GM12864 (cell line): ENCODE results near the gene DUOXA2.

Source experiments
- DNase-seq: peaks from one replicate; pipeline ENCODE4 v3.0.0-alpha.2; 2011; ENCODE audit warnings: low read depth
- H3K4me3 ChIP-seq: 2 replicates; pipeline ENCODE4 v1.5.1; 2011; ENCODE audit warnings: mild to moderate bottlenecking, low read depth, low read length, control low read depth
- TF ChIP-seq, protein P1 (sequence below): IDR thresholded peaks from 2 replicates; pipeline ENCODE4 v1.5.1; 2011; ENCODE audit warnings: low read depth, mild to moderate bottlenecking, moderate library complexity, low read length, control low read depth, inconsistent platforms; ENCODE audit errors: missing control alignments

DUOXA2 gene

GRCh38 chr15:45116006-45116481 lies 1.9 kb downstream of the DUOXA2 start:
- TF ChIP-seq, protein P1, sequence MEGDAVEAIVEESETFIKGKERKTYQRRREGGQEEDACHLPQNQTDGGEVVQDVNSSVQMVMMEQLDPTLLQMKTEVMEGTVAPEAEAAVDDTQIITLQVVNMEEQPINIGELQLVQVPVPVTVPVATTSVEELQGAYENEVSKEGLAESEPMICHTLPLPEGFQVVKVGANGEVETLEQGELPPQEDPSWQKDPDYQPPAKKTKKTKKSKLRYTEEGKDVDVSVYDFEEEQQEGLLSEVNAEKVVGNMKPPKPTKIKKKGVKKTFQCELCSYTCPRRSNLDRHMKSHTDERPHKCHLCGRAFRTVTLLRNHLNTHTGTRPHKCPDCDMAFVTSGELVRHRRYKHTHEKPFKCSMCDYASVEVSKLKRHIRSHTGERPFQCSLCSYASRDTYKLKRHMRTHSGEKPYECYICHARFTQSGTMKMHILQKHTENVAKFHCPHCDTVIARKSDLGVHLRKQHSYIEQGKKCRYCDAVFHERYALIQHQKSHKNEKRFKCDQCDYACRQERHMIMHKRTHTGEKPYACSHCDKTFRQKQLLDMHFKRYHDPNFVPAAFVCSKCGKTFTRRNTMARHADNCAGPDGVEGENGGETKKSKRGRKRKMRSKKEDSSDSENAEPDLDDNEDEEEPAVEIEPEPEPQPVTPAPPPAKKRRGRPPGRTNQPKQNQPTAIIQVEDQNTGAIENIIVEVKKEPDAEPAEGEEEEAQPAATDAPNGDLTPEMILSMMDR: no peak
- no peak for DNase-seq
- H3K4me3 ChIP-seq: no peak overlapping the region

DNA sequence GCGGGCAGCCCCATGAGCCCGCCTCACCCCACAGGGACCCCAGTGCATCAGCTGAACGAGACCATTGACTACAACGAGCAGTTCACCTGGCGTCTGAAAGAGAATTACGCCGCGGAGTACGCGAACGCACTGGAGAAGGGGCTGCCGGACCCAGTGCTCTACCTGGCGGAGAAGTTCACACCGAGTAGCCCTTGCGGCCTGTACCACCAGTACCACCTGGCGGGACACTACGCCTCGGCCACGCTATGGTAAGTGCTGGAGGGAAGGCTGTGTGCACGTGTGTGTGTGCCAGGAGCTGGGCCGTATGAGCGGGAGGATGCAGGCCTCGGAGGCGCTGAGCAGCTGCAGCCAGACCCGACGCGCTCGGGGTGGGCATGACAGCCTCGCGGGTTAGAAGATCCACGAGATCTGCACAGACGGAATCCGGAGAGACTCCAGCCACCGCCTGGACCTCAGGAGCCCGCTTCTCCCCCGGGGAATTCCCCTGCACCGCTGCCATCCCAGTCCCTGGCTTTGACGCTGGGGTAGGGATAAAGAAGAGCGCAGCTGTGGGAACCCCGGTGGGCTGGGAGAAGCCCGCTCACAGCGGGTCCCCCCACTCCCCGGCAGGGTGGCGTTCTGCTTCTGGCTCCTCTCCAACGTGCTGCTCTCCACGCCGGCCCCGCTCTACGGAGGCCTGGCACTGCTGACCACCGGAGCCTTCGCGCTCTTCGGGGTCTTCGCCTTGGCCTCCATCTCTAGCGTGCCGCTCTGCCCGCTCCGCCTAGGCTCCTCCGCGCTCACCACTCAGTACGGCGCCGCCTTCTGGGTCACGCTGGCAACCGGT lies 2.6 kb downstream of the DUOXA2 start:
- H3K4me3 ChIP-seq: no peak overlapping the region
- TF ChIP-seq, protein P1: no peak
- no peak for DNase-seq

- no peak for DNase-seq
- TF ChIP-seq, protein P1: no peak
- no peak overlapping the region for H3K4me3 ChIP-seq
Observed at GRCh38 chr15:45117308-45118130, 3.4 kb downstream of the DUOXA2 start.

GRCh38 chr15:45118131-45118588 lies 4.0 kb downstream of the DUOXA2 start:
- TF ChIP-seq, protein P1: peak; percentile 99
- DNase-seq: peak; percentile 53
- no peak overlapping the region for H3K4me3 ChIP-seq

DNA sequence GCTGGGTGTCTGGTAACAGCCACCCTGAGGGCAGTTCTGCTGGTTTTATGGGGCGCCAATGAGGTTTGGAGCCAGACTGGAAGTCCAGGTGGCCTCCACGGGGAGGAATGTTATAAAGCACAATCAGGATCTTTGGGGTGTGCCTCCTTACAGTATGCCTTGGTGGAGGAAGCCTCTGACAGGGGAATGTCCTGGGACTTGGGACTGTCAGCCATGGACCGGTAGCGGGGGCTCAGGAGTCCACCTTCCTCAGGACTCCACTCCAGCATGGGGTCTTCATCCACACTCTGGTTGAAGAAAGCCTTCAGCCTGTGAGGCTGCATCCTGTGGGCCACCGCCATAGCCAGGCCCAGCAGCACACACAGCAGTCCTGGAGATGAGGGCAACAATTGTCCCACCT lies 4.9 kb downstream of the DUOXA2 start:
- TF ChIP-seq, protein P1: no peak
- H3K4me3 ChIP-seq: no peak overlapping the region
- no peak for DNase-seq

DNA sequence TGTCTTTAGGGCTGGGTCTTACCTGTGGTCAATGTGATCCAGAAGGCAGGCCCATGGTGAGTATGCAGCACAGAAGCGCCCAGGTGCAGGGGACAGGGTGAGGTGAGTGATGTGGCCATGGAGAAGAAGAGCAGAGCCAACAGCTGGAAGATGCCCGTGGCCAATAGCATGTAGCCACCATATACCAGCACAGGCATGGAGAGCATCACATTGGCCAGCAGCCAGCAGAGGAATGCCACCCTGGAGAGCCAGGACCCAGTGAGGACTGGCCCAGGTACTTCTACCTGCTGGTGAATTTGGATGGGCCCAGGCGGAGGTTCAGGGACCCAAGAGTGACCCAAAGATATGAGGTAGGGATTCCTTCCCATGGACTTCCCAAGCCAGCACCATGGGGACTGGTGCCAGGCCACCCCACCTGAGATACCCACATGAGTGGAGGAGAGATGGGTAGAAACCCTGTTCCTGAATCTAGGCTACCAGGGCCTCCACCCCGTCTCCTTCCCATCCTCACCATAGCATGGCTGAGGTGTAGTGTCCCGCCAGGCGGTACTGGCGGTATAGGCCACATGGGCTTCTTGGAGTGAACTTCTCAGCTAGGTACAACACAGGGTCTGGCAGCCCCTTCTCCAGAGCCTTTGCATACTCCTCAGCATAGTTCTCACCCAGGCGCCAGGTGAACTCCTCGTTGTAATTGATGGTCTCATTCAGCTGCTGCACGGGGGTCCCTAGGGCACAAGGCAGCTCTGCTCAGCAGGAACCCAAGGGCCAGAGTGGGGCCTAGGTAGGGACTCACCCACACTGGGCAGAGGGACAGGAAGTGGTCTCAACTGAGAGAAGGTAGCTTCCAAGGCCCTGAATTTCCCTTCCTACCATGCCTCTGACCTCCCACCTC lies 6.2 kb downstream of the DUOXA2 start:
- no peak for DNase-seq
- TF ChIP-seq, protein P1: no peak
- H3K4me3 ChIP-seq: no peak overlapping the region
